Thyroid gland (tissue), 4 donors: Measurements from ENCODE around the gene UBA1. TPM values are rescaled to one million over a fixed set of nuclear protein-coding genes. Genes with fewer than 3 reads are reported as not detected.
A peak's percentile ranks its signal among the peaks of the same experiment; 100 is the strongest.

Experiments
- DNase-seq, 2 donors: peaks; one replicate each; pipeline ENCODE4 v3.0.0-alpha.2; 2019
- H3K27ac ChIP-seq, 3 donors: fragments of 200-600 bp; sonication (generic); 1 replicate in 2 of 3; 2 replicates in 1 of 3; pipeline ENCODE4 v1.5.1; 2016 to 2019; ENCODE audit warnings: mild to moderate bottlenecking in 1 of 3, moderate library complexity in 1 of 3
- H3K27me3 ChIP-seq: fragments of 200-600 bp; sonication (generic); one replicate; pipeline ENCODE4 v1.5.1; 2019
- H3K36me3 ChIP-seq, 2 donors: fragments of 200-600 bp; sonication (generic); one replicate each; pipeline ENCODE4 v1.5.1; 2016 to 2019
- H3K4me1 ChIP-seq, 2 donors: fragments of 200-600 bp; sonication (generic); one replicate each; pipeline ENCODE4 v1.5.1; 2017 to 2019
- H3K4me3 ChIP-seq, 3 donors: fragments of 200-600 bp; sonication (generic); replicated peaks in 1 of 3; 1 replicate in 2 of 3; 2 replicates in 1 of 3; pipeline ENCODE4 v1.5.1; 2016; ENCODE audit warnings: mild to moderate bottlenecking in 1 of 3
- H3K9me3 ChIP-seq: fragments of 200-600 bp; sonication (generic); one replicate; pipeline ENCODE4 v1.5.1; 2017
- POLR2A ChIP-seq, 2 donors: fragments of 450-650 bp; IDR thresholded peaks; one replicate each; pipeline ENCODE4 v1.6.1; 2017; ENCODE audit warnings: antibody characterized with exemption in 2 of 2, mild to moderate bottlenecking in 2 of 2, moderate library complexity in 1 of 2
- WGBS, 2 donors: methylation state at CpG; one replicate each; pipeline ENCODE4 v1.1.5; 2017; 5-methylcytosine and 5-hydroxymethylcytosine counted together
- intact Hi-C: fragments of 100-400 bp; cut with DNase I; formaldehyde crosslinking; loops from one replicate; pipeline ENCODE4 v1.15.1; 2023
- total RNA-seq, 4 donors: library from RNA; depleted of rRNA; stranded (reverse); fragments of >200 nt; gene quantifications; one replicate each; pipeline ENCODE4 v1.2.3, GENCODE V29; 2016
- TF ChIP-seq, protein P1 (sequence below), 6 experiments: fragments of 200-600 bp in 3 of 6; fragments of 450-650 bp in 3 of 6; sonication (generic) in 3 of 6; IDR thresholded peaks; one replicate each; pipeline ENCODE4 v1.5.1; 2016 to 2019; ENCODE audit warnings: antibody characterized with exemption in 6 of 6, mild to moderate bottlenecking in 2 of 6, inconsistent platforms in 1 of 6, moderate library complexity in 1 of 6

UBA1 gene
- total RNA-seq, 4 donors from 2014 or later: 159 to 293 (median 201) TPM

DNA sequence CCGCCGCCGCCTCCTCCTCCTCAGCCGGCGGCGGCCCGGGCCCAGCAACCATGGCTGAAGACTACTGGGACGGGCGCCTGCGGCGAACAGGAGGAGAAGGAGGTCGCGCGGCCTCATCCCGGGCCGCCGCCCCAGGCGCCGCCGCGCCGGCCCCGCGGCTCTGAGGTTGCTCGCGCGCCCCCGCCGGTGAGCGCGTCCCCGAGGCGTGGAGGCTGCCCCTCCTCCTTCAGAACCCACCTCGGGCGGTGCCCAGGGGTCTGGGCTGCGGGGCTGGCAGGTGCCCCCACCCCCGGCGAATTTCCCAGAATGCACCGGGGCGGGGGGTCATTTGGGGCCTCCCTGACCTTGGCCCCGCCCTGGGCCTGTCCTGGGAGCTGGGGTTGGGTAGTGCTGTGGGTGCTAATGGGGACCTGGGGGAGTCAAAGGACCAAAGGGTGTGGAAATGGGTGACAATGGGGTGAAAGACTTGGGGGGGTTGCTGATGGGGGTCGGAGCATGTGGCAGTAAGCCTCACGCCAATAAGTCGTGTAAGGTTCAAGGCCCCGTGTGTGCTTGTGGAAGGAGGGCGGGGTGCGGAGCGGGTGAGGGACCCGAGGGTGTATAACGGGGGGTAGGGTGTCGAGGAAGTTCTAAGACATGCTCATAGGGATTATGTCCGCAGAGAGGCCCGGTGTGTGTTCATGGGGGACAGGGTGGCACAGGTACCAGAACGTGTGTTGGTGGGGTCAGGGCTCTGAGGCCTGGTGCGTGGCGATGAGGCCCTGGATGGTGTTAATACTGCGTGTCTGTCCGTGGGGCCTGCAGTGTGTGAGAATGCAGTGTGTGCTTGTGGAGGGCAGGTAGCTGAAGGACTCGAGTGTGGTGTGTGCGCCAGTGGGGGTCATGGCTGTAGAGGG is 25.5 kb downstream of the UBA1 start:
- intact Hi-C loops: no loop called here
- 1 to 2% methylated on average over 13 to 20 of the region's 60 CpGs for WGBS, 2 donors
- Histone ChIP-seq H3K27me3 (no peaks in the 10 kb centered on the region), H3K36me3 (peaks cover 20 to 26% of the 10 kb centered on the region in 2 donors), H3K4me3 (peak overlapping the region; percentile 53 to 75 (median 66)), H3K4me1 (peaks cover 0 to 22% of the 10 kb centered on the region in 2 donors), H3K27ac (peak overlapping the region; percentile 87 to 97 (median 92)), H3K9me3 (no peaks in the 10 kb centered on the region)
- peak; percentile 44 for DNase-seq
- TF ChIP-seq, protein P1, sequence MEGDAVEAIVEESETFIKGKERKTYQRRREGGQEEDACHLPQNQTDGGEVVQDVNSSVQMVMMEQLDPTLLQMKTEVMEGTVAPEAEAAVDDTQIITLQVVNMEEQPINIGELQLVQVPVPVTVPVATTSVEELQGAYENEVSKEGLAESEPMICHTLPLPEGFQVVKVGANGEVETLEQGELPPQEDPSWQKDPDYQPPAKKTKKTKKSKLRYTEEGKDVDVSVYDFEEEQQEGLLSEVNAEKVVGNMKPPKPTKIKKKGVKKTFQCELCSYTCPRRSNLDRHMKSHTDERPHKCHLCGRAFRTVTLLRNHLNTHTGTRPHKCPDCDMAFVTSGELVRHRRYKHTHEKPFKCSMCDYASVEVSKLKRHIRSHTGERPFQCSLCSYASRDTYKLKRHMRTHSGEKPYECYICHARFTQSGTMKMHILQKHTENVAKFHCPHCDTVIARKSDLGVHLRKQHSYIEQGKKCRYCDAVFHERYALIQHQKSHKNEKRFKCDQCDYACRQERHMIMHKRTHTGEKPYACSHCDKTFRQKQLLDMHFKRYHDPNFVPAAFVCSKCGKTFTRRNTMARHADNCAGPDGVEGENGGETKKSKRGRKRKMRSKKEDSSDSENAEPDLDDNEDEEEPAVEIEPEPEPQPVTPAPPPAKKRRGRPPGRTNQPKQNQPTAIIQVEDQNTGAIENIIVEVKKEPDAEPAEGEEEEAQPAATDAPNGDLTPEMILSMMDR (IDR thresholded peaks at IDR 0.05): no peak
- TF ChIP-seq POLR2A (IDR thresholded peaks at IDR 0.05): no peak

DNA sequence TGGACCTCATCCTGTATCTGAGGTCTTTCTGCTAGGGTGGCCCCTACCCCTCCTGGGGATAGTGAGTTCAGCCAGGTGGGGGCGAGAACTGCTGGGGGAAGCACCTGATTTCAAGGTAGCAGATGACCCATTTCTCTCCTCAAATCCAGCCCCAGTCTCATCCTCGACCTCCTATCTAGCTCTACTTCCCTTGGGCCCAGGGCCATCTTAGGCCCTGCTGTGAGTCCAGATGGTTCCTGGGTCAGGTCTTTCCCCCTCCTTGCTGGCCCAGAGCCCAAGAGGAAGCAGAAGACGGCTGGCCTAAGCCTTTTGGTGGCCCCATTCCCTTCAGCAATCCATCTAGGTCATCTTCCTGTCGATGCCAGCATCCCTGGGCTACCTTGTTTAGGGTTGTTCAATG is 28.1 kb downstream of the UBA1 start:
- H3K27ac ChIP-seq: no peak overlapping the region
- TF ChIP-seq, protein P1 (IDR thresholded peaks at IDR 0.05): no peak
- no peak for TF ChIP-seq POLR2A (IDR thresholded peaks at IDR 0.05)
- peaks cover 0 to 20% of the 10 kb centered on the region in 2 donors for H3K4me1 ChIP-seq
- DNase-seq: no peak
- H3K4me3 ChIP-seq: no peak overlapping the region
- H3K36me3 ChIP-seq: peaks cover 27 to 37% of the 10 kb centered on the region in 2 donors
- no peaks in the 10 kb centered on the region for H3K27me3 ChIP-seq
- 79 to 87% methylated on average over 2 to 3 of the region's 4 CpGs for WGBS, 2 donors
- no peaks in the 10 kb centered on the region for H3K9me3 ChIP-seq
- intact Hi-C loops: loop anchor here (10.0 kb wide), 1 partner anchor 143 kb away; no protein-coding TSS in a partner anchor

GRCh38 chrX:47222751-47223350 is 29.2 kb downstream of the UBA1 start:
- Histone ChIP-seq H3K4me3 (no peak overlapping the region), H3K9me3 (no peaks in the 10 kb centered on the region), H3K4me1 (peaks cover 0 to 13% of the 10 kb centered on the region in 2 donors), H3K27me3 (no peaks in the 10 kb centered on the region), H3K27ac (no peak overlapping the region), H3K36me3 (peaks cover 35 to 46% of the 10 kb centered on the region in 2 donors)
- 90% methylated on average over 6 of the region's 10 CpGs; no CpG with 5 or more reads in 1 of the 2 donors for WGBS, 2 donors
- intact Hi-C loops: loop anchor here (10.0 kb wide), 1 partner anchor 142 kb away; no protein-coding TSS in a partner anchor
- DNase-seq: no peak
- TF ChIP-seq, protein P1 (IDR thresholded peaks at IDR 0.05): no peak
- no peak for TF ChIP-seq POLR2A (IDR thresholded peaks at IDR 0.05)

DNA sequence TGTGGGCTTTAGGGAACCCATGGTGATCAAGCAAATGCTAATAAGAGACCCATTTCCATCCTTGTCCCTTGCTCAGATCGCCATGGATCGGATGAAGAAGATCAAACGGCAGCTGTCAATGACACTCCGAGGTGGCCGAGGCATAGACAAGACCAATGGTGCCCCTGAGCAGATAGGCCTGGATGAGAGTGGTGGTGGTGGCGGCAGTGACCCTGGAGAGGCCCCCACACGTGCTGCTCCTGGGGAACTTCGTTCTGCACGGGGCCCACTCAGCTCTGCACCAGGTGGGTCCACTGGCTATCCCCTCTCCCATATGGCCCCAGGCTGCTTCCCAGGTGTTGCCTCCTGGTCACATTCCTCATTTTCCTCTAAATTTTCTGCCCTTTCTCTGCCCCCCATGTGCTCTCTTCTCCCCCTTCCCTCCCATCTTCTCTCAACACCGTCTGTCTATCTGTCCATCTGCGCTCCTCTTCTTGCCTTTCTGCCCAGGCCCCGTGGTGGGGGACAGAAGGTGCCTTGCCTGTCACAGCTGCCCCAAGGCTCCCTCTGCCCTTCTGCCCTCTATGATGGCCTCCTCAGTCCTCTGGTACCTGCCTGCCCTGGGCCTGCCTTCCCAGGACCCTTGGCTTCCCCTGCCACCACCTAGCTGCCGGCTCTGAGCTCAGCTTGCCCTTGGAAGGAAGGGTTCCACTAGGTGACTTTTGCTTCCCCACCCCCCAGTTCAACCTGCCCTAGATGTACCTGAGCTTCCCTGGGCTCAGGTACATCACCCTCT is 30.0 kb downstream of the UBA1 start:
- H3K4me1 ChIP-seq: peaks cover 0 to 13% of the 10 kb centered on the region in 2 donors
- H3K9me3 ChIP-seq: no peaks in the 10 kb centered on the region
- WGBS, 2 donors: 88 to 94% methylated on average over 8 to 9 of the region's 13 CpGs
- peaks cover 39 to 48% of the 10 kb centered on the region in 2 donors for H3K36me3 ChIP-seq
- intact Hi-C loops: loop anchor here (10.0 kb wide), 1 partner anchor 141 kb away; no protein-coding TSS in a partner anchor
- DNase-seq: no peak
- TF ChIP-seq POLR2A (IDR thresholded peaks at IDR 0.05): no peak
- TF ChIP-seq, protein P1 (IDR thresholded peaks at IDR 0.05): no peak
- no peak overlapping the region for H3K4me3 ChIP-seq
- no peak overlapping the region for H3K27ac ChIP-seq
- H3K27me3 ChIP-seq: no peaks in the 10 kb centered on the region
